Measurements from ENCODE around the gene CEMIP. TPM values are rescaled to one million over a fixed set of nuclear protein-coding genes. Genes with fewer than 3 reads are reported as not detected.

Gene CEMIP
- total and polyA plus RNA-seq, 2 donors, result 0.28 to 2.9 TPM

DNA sequence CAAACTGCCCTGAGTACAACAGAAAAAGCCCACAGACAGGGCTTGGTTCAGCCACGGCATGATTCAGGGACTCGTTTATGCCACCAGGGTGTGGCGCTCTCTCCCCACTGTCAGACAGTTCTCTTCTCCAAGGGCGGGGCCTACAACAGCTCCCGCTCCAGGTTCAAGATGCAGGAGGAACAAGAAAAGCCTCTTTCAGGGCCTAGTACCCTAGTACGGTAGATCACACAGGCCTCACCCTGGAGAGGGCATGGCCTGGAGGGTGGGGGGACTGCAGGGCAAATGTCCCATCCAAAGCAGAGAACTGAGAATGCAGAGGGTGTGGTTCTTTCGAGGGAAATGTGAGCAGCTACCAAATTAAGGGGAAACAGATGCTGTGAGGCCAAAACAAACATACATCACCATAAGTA, 198.5 kb downstream of the CEMIP start:
- Histone ChIP-seq H3K27me3 (ENCODE audit: control insufficient read depth in 2 of 2, insufficient read depth in 1 of 2, low read length in 1 of 2) (no peaks in the 10 kb centered on the region), H3K4me1 (ENCODE audit: control insufficient read depth in 2 of 2, insufficient read depth in 2 of 2, low read length in 2 of 2) (peaks cover under 1 to 2% of the 10 kb centered on the region in 2 donors), H3K36me3 (ENCODE audit: control insufficient read depth in 2 of 2, insufficient read depth in 2 of 2, low read length in 1 of 2) (peaks cover 28 to 32% of the 10 kb centered on the region in 2 donors), H3K4me3 (ENCODE audit: low read length in 2 of 2) (no peak overlapping the region), H3K9me3 (ENCODE audit: control insufficient read depth in 2 of 2, insufficient read depth in 1 of 2, low read length in 1 of 2) (no peaks in the 10 kb centered on the region), H3K27ac (ENCODE audit: low read depth in 1 of 2, low read length in 1 of 2) (no peak overlapping the region)
- peak in 2 of 9 donors; percentile 42 to 48 for DNase-seq (ENCODE audit: low read depth in 6 of 9, low spot score in 9 of 9)
- WGBS, result 91% methylated on average over 7 of the region's 7 CpGs

DNA sequence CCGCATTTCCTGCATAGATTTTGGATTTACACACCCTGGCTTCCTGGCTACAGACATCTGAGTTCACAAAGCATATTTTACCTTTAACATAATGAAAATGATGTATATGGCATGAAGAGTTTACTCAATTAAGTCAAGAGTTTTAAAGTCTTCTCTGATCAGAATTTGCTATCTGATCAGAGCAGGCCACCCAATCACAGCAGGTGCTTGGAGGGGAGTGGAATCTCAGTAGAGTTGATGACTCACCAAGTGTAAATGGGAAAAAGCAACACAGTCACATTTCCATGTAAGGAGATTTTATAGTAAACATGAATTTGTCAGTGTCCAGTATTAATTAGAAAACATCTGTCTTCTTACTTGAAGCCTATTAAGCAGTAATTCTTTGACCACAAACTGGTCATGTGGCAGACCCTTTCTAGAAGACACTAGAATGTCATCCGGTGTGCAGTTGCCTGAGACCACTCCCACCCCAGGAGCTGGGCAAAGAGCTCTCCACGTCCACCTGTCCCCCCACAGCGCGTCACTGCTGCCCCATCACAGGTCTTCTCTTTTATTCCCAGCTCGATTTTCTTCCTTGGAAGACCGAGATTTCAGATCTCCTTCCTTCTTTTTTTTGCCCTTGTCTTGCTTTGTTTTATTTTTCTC, 199.6 kb downstream of the CEMIP start:
- DNase-seq (ENCODE audit: low read depth in 6 of 9, low spot score in 9 of 9), result no peak
- H3K36me3 ChIP-seq (ENCODE audit: control insufficient read depth in 2 of 2, insufficient read depth in 2 of 2, low read length in 1 of 2), result peaks cover 31 to 32% of the 10 kb centered on the region in 2 donors
- H3K4me1 ChIP-seq (ENCODE audit: control insufficient read depth in 2 of 2, insufficient read depth in 2 of 2, low read length in 2 of 2), result peaks cover 2 to 3% of the 10 kb centered on the region in 2 donors
- WGBS, result 97% methylated on average over 7 of the region's 7 CpGs
- no peak overlapping the region for H3K27ac ChIP-seq (ENCODE audit: low read depth in 1 of 2, low read length in 1 of 2)
- no peaks in the 10 kb centered on the region for H3K27me3 ChIP-seq (ENCODE audit: control insufficient read depth in 2 of 2, insufficient read depth in 1 of 2, low read length in 1 of 2)
- no peak overlapping the region for H3K4me3 ChIP-seq (ENCODE audit: low read length in 2 of 2)
- H3K9me3 ChIP-seq (ENCODE audit: control insufficient read depth in 2 of 2, insufficient read depth in 1 of 2, low read length in 1 of 2), result no peaks in the 10 kb centered on the region

DNA sequence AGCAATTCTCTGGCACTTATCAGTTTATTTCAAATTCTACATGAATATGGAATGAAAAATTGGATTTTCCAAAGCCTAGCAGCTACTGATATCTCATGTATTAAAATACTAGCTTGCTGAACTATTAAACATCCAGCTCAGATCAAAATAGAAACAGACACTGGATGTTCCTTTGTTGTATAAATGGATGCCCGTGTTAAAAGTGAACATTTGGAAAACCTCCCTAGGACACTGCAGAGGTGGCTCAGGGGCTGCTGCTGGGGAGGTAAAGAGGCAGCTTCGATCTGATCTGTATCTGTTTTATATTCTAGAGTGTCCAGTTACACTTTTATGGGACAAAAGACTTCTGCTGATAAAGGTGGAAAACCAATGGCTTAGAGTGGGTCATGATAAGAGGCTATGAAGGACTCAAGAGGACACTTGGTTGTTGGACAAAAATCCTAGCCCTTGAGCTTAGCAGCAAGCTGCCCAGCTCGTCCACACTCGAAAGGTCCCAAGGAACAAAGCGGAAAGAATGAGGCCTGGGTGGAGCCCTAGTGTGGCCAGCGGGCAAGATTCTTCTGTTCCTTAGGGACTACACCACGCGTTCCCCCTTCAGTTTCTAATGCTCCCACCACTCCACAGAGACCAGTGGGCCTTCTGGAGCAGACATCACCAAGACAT, 200.5 kb downstream of the CEMIP start:
- H3K9me3 ChIP-seq (ENCODE audit: control insufficient read depth in 2 of 2, insufficient read depth in 1 of 2, low read length in 1 of 2), result no peaks in the 10 kb centered on the region
- H3K27ac ChIP-seq (ENCODE audit: low read depth in 1 of 2, low read length in 1 of 2), result no peak overlapping the region
- no peaks in the 10 kb centered on the region for H3K27me3 ChIP-seq (ENCODE audit: control insufficient read depth in 2 of 2, insufficient read depth in 1 of 2, low read length in 1 of 2)
- H3K4me1 ChIP-seq (ENCODE audit: control insufficient read depth in 2 of 2, insufficient read depth in 2 of 2, low read length in 2 of 2), result peaks cover 2 to 3% of the 10 kb centered on the region in 2 donors
- WGBS, result 91% methylated on average over 8 of the region's 8 CpGs
- peaks cover 31 to 32% of the 10 kb centered on the region in 2 donors for H3K36me3 ChIP-seq (ENCODE audit: control insufficient read depth in 2 of 2, insufficient read depth in 2 of 2, low read length in 1 of 2)
- DNase-seq (ENCODE audit: low read depth in 6 of 9, low spot score in 9 of 9), result no peak
- H3K4me3 ChIP-seq (ENCODE audit: low read length in 2 of 2), result no peak overlapping the region

DNA sequence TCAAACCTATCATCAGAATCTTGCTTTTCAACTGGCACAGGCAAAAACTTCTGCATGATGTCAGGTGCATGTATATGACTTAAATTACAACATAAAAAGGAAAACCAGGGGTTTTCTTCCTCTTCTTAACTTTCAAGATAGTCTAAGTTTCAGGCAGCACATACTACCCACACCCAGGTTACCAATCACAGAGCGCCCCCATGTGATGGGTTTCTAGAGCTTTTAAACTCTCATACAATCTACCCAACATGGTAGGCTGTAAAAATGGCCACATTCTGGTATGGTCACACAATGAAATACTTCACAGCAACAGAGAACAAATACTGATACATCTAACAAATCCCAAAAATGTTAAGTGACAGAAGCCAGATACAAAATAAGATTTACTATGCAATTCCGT, 203.0 kb downstream of the CEMIP start:
- 98% methylated on average over 2 of the region's 2 CpGs for WGBS
- peaks cover 27 to 31% of the 10 kb centered on the region in 2 donors for H3K36me3 ChIP-seq (ENCODE audit: control insufficient read depth in 2 of 2, insufficient read depth in 2 of 2, low read length in 1 of 2)
- H3K4me3 ChIP-seq (ENCODE audit: low read length in 2 of 2), result no peak overlapping the region
- H3K27ac ChIP-seq (ENCODE audit: low read depth in 1 of 2, low read length in 1 of 2), result peak overlapping the region in 1 of 2 donors; percentile 52
- no peaks in the 10 kb centered on the region for H3K9me3 ChIP-seq (ENCODE audit: control insufficient read depth in 2 of 2, insufficient read depth in 1 of 2, low read length in 1 of 2)
- H3K27me3 ChIP-seq (ENCODE audit: control insufficient read depth in 2 of 2, insufficient read depth in 1 of 2, low read length in 1 of 2), result no peaks in the 10 kb centered on the region
- peaks cover 6 to 7% of the 10 kb centered on the region in 2 donors for H3K4me1 ChIP-seq (ENCODE audit: control insufficient read depth in 2 of 2, insufficient read depth in 2 of 2, low read length in 2 of 2)
- DNase-seq (ENCODE audit: low read depth in 6 of 9, low spot score in 9 of 9), result peak in 1 of 9 donors; percentile 46

DNA sequence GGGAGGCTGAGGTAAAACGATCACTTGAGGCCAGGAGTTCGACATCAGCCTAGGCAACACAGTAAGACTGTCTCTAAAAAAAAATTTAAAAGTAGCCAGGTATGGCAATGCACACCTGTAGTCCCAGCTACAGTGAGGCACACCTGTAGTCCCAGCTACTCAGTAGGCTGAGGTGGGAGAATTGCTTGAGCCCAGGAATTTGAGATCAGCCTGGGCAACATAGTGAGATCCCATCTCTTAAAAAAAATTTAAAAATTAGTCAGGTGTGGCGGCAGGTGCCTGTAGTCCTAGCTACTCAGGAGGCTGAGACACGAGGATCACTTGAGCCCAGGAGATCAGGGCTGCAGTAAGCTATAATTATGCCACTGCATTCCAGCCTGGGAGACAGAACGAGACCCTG, 203.7 kb downstream of the CEMIP start:
- WGBS, result 89% methylated on average over 5 of the region's 5 CpGs
- Histone ChIP-seq H3K27me3 (ENCODE audit: control insufficient read depth in 2 of 2, insufficient read depth in 1 of 2, low read length in 1 of 2) (no peaks in the 10 kb centered on the region), H3K27ac (ENCODE audit: low read depth in 1 of 2, low read length in 1 of 2) (peak overlapping the region in 1 of 2 donors; percentile 11), H3K4me3 (ENCODE audit: low read length in 2 of 2) (no peak overlapping the region), H3K9me3 (ENCODE audit: control insufficient read depth in 2 of 2, insufficient read depth in 1 of 2, low read length in 1 of 2) (no peaks in the 10 kb centered on the region), H3K36me3 (ENCODE audit: control insufficient read depth in 2 of 2, insufficient read depth in 2 of 2, low read length in 1 of 2) (peaks cover 23 to 28% of the 10 kb centered on the region in 2 donors), H3K4me1 (ENCODE audit: control insufficient read depth in 2 of 2, insufficient read depth in 2 of 2, low read length in 2 of 2) (peaks cover 9 to 11% of the 10 kb centered on the region in 2 donors)
- no peak for DNase-seq (ENCODE audit: low read depth in 6 of 9, low spot score in 9 of 9)

DNA sequence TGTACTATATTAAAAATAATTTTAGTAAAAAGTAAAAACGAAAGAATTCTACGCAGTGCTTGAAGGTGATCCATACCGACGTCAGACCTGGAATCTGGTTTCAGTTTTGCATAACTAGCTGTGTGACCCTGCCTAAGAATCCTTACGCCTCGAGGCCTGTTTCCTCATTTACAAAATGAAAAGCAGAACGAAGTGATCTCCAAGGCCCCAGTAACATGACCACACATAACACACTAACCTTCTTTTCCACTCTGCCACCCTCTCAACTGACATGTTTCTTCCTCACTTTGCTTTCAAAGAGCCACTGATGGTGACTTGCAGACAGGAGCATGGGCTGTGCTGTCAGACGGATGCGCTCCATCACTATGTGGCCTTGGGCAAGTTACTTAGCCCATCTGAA, 205.7 kb downstream of the CEMIP start:
- peak overlapping the region; percentile 25 to 51 for H3K27ac ChIP-seq (ENCODE audit: low read depth in 1 of 2, low read length in 1 of 2)
- no peaks in the 10 kb centered on the region for H3K9me3 ChIP-seq (ENCODE audit: control insufficient read depth in 2 of 2, insufficient read depth in 1 of 2, low read length in 1 of 2)
- no peaks in the 10 kb centered on the region for H3K27me3 ChIP-seq (ENCODE audit: control insufficient read depth in 2 of 2, insufficient read depth in 1 of 2, low read length in 1 of 2)
- peaks cover 10% of the 10 kb centered on the region in 2 donors for H3K36me3 ChIP-seq (ENCODE audit: control insufficient read depth in 2 of 2, insufficient read depth in 2 of 2, low read length in 1 of 2)
- DNase-seq (ENCODE audit: low read depth in 6 of 9, low spot score in 9 of 9), result peak in 1 of 9 donors; percentile 25
- 45% methylated on average over 9 of the region's 9 CpGs for WGBS
- H3K4me1 ChIP-seq (ENCODE audit: control insufficient read depth in 2 of 2, insufficient read depth in 2 of 2, low read length in 2 of 2), result peaks cover 17 to 22% of the 10 kb centered on the region in 2 donors
- H3K4me3 ChIP-seq (ENCODE audit: low read length in 2 of 2), result no peak overlapping the region

DNA sequence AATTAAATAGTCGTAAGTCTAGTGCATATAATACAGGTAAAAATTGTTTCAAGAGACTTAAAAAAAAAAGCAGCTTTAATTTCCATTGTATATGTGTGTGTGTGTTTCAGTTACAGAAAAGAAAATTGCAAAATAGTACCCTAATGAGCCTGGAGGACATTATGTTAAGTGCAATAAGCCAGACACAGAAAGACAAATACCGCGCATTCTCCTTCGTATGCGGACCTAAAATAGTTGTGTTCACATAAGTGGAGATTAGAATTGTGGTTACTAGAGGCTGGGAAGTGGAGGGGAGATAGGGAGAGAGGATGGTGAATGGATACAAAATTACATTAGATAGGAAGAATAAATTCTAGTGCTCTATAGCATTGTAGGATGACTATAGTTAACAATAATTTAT, 206.8 kb downstream of the CEMIP start:
- no peak for DNase-seq (ENCODE audit: low read depth in 6 of 9, low spot score in 9 of 9)
- H3K36me3 ChIP-seq (ENCODE audit: control insufficient read depth in 2 of 2, insufficient read depth in 2 of 2, low read length in 1 of 2), result peaks cover 2 to 6% of the 10 kb centered on the region in 2 donors
- peaks cover 22 to 26% of the 10 kb centered on the region in 2 donors for H3K4me1 ChIP-seq (ENCODE audit: control insufficient read depth in 2 of 2, insufficient read depth in 2 of 2, low read length in 2 of 2)
- H3K9me3 ChIP-seq (ENCODE audit: control insufficient read depth in 2 of 2, insufficient read depth in 1 of 2, low read length in 1 of 2), result no peaks in the 10 kb centered on the region
- H3K27ac ChIP-seq (ENCODE audit: low read depth in 1 of 2, low read length in 1 of 2), result no peak overlapping the region
- H3K27me3 ChIP-seq (ENCODE audit: control insufficient read depth in 2 of 2, insufficient read depth in 1 of 2, low read length in 1 of 2), result no peaks in the 10 kb centered on the region
- WGBS, result 98% methylated on average over 5 of the region's 5 CpGs
- no peak overlapping the region for H3K4me3 ChIP-seq (ENCODE audit: low read length in 2 of 2)

DNA sequence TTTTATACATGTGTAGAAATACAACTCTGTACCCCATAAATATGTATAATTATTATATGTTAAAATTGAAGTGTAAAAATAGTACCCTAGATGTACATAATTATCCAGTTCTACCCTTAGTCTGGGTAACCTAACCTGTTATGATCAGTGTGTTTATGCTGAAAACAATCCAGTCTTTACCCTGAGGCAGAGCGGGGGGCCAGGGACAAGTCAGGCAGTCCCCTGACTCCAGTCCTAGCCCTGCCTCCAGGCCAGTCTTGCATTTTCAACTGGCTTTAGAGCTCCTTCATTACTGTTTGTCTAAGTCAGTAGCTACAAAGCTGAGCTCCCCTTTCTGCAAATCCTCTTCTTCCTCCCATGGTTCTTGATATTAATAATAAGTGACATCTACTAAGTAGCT, 207.3 kb downstream of the CEMIP start:
- H3K27me3 ChIP-seq (ENCODE audit: control insufficient read depth in 2 of 2, insufficient read depth in 1 of 2, low read length in 1 of 2), result no peaks in the 10 kb centered on the region
- H3K36me3 ChIP-seq (ENCODE audit: control insufficient read depth in 2 of 2, insufficient read depth in 2 of 2, low read length in 1 of 2), result peaks cover under 1 to 4% of the 10 kb centered on the region in 2 donors
- no peaks in the 10 kb centered on the region for H3K9me3 ChIP-seq (ENCODE audit: control insufficient read depth in 2 of 2, insufficient read depth in 1 of 2, low read length in 1 of 2)
- H3K27ac ChIP-seq (ENCODE audit: low read depth in 1 of 2, low read length in 1 of 2), result no peak overlapping the region
- WGBS, result 98% methylated on average over 1 of the region's 1 CpG
- DNase-seq (ENCODE audit: low read depth in 6 of 9, low spot score in 9 of 9), result no peak
- peaks cover 27 to 31% of the 10 kb centered on the region in 2 donors for H3K4me1 ChIP-seq (ENCODE audit: control insufficient read depth in 2 of 2, insufficient read depth in 2 of 2, low read length in 2 of 2)
- no peak overlapping the region for H3K4me3 ChIP-seq (ENCODE audit: low read length in 2 of 2)

DNA sequence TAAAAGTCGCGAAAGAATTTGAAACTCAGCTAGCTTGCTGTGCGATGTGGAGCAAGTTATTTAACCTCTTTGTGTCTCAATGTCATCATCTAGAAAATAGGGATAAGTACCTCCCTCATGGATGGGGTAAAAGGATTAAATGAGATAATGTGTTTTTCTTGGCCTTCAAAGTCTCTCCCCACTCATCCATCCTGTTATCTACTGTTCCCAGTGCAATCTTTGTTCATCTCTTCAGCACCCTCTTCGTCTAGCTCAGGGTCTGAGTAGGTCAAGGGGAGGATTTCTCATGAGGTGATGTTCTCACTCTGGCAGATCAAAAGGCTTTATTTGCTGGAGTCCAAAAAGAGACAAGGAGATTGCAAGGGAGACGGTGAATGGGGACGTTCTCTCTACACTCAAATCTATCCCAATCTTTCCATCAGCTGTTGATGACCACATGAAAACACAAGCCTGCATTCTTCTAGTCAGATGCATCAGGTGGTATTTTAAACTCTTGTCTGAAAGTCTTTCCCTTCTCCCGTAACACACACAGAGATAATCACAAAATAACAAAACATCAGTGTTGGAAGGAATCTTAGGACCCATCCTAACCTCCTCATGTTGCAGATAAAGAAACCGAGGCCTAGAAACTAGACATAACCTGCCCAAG, 209.1 kb downstream of the CEMIP start:
- H3K4me1 ChIP-seq (ENCODE audit: control insufficient read depth in 2 of 2, insufficient read depth in 2 of 2, low read length in 2 of 2), result peaks cover 26 to 33% of the 10 kb centered on the region in 2 donors
- H3K27me3 ChIP-seq (ENCODE audit: control insufficient read depth in 2 of 2, insufficient read depth in 1 of 2, low read length in 1 of 2), result no peaks in the 10 kb centered on the region
- DNase-seq (ENCODE audit: low read depth in 6 of 9, low spot score in 9 of 9), result peak in 1 of 9 donors; percentile 22
- no peak overlapping the region for H3K27ac ChIP-seq (ENCODE audit: low read depth in 1 of 2, low read length in 1 of 2)
- peak overlapping the region; percentile 77 to 90 for H3K4me3 ChIP-seq (ENCODE audit: low read length in 2 of 2)
- no peaks in the 10 kb centered on the region for H3K9me3 ChIP-seq (ENCODE audit: control insufficient read depth in 2 of 2, insufficient read depth in 1 of 2, low read length in 1 of 2)
- peaks cover 0 to 2% of the 10 kb centered on the region in 2 donors for H3K36me3 ChIP-seq (ENCODE audit: control insufficient read depth in 2 of 2, insufficient read depth in 2 of 2, low read length in 1 of 2)
- WGBS, result 60% methylated on average over 8 of the region's 8 CpGs

Measured in thymus (tissue), 11 donors.